Colonic mucosa (tissue), 4 donors: ENCODE data around the gene TRAF2. TPM values are rescaled to one million over a fixed set of nuclear protein-coding genes. Genes with fewer than 3 reads are reported as not detected.
"Not testable (repeated sequence)": the region's sequence is repeated elsewhere in the genome, so short reads cannot be mapped to it uniquely, and the experiment has no call there.

ENCODE experiments used
- DNase-seq: peaks from one replicate; pipeline ENCODE4 v3.0.0-alpha.2; 2020
- H3K27ac ChIP-seq: fragments of 200-600 bp; one replicate; pipeline ENCODE4 v1.8.0; 2021
- H3K27me3 ChIP-seq: fragments of 200-600 bp; one replicate; pipeline ENCODE4 v1.8.0; 2021
- H3K36me3 ChIP-seq: fragments of 200-600 bp; one replicate; pipeline ENCODE4 v1.8.0; 2021
- H3K4me1 ChIP-seq: fragments of 200-600 bp; one replicate; pipeline ENCODE4 v1.8.0; 2021; ENCODE audit warnings: mild to moderate bottlenecking
- H3K4me3 ChIP-seq: fragments of 200-600 bp; one replicate; pipeline ENCODE4 v1.8.0; 2021
- H3K9ac ChIP-seq, 2 donors: one replicate each; pipeline ENCODE4 v1.7.0; 2013; ENCODE audit warnings: control low read depth in 2 of 2, low read depth in 2 of 2, low read length in 2 of 2
- H3K9me3 ChIP-seq: fragments of 200-600 bp; one replicate; pipeline ENCODE4 v1.8.0; 2021
- intact Hi-C: fragments of 100-400 bp; cut with DNase I; formaldehyde crosslinking; loops from one replicate; pipeline ENCODE4 v1.14.1; 2022
- total RNA-seq, 2 donors: library from RNA; stranded (reverse); fragmentation: NEBNext Ultra II Directional in 1 of 2; extraction: Animal tissue kit (Norgen Biotek cat#: 25700) in 1 of 2; gene quantifications; one replicate each; pipeline ENCODE4 v1.2.1, GENCODE V29; 2021
- TF ChIP-seq, protein P1 (sequence below): fragments of 200-600 bp; IDR thresholded peaks from one replicate; pipeline ENCODE4 v1.8.0; 2022; ENCODE audit warnings: antibody characterized with exemption, mild to moderate bottlenecking
- donor health status: healthy.
- donor health status: DM: no; HTN: no; CAD: no.
- donor health status: DM: no; HTN: no; CAD: no.

The TRAF2 gene, protein sequence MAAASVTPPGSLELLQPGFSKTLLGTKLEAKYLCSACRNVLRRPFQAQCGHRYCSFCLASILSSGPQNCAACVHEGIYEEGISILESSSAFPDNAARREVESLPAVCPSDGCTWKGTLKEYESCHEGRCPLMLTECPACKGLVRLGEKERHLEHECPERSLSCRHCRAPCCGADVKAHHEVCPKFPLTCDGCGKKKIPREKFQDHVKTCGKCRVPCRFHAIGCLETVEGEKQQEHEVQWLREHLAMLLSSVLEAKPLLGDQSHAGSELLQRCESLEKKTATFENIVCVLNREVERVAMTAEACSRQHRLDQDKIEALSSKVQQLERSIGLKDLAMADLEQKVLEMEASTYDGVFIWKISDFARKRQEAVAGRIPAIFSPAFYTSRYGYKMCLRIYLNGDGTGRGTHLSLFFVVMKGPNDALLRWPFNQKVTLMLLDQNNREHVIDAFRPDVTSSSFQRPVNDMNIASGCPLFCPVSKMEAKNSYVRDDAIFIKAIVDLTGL
- 10 to 100 TPM; 22.4 to 50.6 TPM for total RNA-seq

DNA sequence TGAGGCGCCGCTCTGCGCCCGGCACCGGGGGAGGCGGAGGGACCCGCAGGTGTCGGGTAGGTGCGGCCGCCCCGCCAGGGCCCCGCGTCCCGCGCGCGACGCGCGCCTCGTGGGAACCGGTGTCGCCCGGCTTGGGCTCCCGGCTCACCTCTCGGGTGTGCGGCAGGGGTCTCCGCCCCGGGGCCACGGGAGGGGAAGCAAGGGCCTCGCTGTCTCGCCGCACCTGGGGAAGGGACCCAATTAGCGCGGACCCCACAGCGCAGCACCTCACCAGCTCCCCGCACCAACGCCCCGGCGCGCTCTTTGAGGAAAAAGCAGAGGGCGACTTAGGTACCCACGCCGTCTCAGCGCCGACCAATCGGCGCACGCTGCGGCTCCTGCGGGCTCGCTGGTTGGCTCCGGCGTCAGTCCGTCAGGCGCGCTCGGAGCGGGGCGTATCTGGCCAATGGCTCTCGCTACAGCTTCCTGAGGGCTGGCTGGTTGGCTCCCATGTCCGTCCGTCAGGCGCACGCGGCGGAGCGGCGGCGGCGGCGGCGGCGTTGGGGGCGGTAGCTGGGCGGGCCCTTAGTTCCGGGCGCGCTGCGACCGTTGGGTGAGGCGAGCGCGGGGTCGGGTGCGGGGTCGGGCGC, at the start of gene TRAF2:
Gene TRAF2 (plus strand): TSS at position 567 of the 629 bp plus-strand sequence. CDS start 12,225 bp downstream, outside the sequence.
- Histone ChIP-seq H3K4me1 (peaks cover 9% of the 10 kb centered on the region), H3K36me3 (no peaks in the 10 kb centered on the region), H3K27me3 (no peaks in the 10 kb centered on the region), H3K9ac (peak within 1 kb of the TSS; percentile 74 to 97), H3K27ac (peak within 1 kb of the TSS; percentile 96), H3K4me3 (peak within 1 kb of the TSS; percentile 99), H3K9me3 (no peaks in the 10 kb centered on the region)
- TF ChIP-seq, protein P1, sequence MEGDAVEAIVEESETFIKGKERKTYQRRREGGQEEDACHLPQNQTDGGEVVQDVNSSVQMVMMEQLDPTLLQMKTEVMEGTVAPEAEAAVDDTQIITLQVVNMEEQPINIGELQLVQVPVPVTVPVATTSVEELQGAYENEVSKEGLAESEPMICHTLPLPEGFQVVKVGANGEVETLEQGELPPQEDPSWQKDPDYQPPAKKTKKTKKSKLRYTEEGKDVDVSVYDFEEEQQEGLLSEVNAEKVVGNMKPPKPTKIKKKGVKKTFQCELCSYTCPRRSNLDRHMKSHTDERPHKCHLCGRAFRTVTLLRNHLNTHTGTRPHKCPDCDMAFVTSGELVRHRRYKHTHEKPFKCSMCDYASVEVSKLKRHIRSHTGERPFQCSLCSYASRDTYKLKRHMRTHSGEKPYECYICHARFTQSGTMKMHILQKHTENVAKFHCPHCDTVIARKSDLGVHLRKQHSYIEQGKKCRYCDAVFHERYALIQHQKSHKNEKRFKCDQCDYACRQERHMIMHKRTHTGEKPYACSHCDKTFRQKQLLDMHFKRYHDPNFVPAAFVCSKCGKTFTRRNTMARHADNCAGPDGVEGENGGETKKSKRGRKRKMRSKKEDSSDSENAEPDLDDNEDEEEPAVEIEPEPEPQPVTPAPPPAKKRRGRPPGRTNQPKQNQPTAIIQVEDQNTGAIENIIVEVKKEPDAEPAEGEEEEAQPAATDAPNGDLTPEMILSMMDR, result no peak
- intact Hi-C loops, result loop anchor here (10.0 kb wide), 1 partner anchor 49 kb away; no protein-coding TSS in a partner anchor
- DNase-seq, result peak; percentile 98

DNA sequence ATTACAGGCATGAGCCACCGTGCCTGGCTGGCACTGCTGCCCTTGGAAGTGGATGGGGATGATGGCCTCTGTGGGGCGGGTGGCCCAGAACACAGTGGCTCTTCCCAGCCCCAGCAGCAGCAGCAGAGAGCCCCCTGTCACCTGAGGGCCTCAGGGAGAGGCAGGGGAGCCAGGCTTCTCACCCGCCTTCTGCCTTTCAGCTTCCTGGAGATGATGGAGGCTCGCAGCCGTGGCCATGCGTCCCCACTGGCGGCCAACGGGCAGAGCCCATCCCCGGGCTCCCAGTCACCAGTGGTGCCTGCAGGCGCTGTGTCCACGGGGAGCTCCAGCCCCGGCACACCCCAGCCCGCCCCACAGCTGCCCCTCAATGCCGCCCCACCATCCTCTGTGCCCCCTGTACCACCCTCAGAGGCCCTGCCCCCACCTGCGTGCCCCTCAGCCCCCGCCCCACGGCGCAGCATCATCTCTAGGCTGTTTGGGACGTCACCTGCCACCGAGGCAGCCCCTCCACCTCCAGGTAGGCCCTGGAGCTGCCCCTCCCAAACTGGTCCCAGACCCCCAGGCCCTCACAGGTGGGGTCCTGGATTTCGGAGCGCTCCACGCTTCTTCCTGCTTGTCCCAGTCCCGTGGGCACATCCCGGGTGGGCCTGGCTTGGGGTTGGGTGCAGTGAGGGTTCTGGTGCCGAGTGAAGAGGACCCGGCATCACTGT, 49.0 kb upstream of the TRAF2 start:
- Histone ChIP-seq H3K27ac (no peak overlapping the region), H3K4me3 (no peak overlapping the region), H3K27me3 (no peaks in the 10 kb centered on the region), H3K9ac (no peak overlapping the region), H3K36me3 (peaks cover 3% of the 10 kb centered on the region), H3K4me1 (peaks cover 18% of the 10 kb centered on the region), H3K9me3 (no peaks in the 10 kb centered on the region)
- intact Hi-C loops, result no loop called here
- no peak for DNase-seq
- TF ChIP-seq, protein P1, result no peak

DNA sequence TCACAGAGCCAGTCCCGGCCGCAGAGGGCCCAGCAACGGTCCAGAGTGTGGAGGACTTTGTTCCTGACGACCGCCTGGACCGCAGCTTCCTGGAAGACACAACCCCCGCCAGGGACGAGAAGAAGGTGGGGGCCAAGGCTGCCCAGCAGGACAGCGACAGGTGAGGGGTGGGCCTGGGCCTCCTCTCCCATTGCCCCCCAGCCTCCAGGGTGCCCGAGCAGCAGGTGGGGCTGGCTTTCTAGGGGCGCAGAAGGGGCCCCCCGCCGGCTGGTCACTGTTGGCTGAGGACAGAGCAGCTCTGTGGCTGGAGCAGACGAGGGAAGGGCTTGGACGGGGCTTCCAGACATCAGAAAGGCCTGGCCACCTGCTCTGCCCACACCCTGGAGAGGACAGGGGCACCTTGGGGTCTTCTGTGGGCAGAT, 48.4 kb upstream of the TRAF2 start:
- H3K9me3 ChIP-seq, intact Hi-C loops, H3K36me3 ChIP-seq, DNase-seq, H3K4me3 ChIP-seq, H3K9ac ChIP-seq, H3K27me3 ChIP-seq, H3K27ac ChIP-seq: not testable (repeated sequence)
- H3K4me1 ChIP-seq, result peaks cover 22% of the 10 kb centered on the region

DNA sequence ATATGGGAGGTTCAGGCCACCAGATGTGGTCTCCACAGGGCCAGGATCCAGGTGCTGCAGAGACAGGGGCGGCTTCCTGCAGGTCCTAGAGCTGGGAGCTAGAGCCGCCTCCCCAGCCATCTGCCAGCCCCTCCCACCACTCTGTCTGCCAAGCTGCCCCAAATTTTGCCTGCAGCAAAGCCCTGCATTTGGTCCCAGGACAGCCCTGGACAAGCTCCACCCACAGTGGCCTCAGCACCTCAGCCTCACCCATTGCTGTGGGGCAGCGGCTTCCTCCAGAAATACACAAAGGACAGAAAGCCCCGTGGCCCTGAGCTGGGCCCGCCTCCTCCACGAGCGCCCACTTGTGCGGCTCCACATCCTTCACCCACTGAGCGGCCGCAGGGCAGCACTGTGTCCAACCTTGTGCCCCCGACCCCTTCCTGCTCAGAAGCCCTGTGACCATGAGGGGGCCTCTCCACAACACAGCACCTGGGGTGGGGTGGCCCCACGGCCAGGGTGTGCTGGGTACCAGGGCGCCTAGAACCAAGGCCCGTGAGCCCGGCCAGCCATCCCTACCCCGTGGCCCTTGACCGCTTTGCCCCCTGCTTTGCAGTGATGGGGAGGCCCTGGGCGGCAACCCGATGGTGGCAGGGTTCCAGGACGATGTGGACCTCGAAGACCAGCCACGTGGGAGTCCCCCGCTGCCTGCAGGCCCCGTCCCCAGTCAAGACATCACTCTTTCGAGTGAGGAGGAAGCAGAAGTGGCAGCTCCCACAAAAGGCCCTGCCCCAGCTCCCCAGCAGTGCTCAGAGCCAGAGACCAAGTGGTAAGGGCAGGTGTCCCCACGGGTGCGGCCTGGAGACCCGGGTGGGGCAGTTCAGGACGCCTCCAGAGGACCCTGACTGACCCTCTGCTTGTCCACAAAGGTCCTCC, 47.7 kb upstream of the TRAF2 start:
- H3K9ac ChIP-seq, result no peak overlapping the region
- no peaks in the 10 kb centered on the region for H3K27me3 ChIP-seq
- H3K27ac ChIP-seq, result no peak overlapping the region
- intact Hi-C loops, result no loop called here
- H3K36me3 ChIP-seq, result no peaks in the 10 kb centered on the region
- TF ChIP-seq, protein P1, result no peak
- H3K9me3 ChIP-seq, result no peaks in the 10 kb centered on the region
- no peak overlapping the region for H3K4me3 ChIP-seq
- H3K4me1 ChIP-seq, result peaks cover 29% of the 10 kb centered on the region
- DNase-seq, result no peak

DNA sequence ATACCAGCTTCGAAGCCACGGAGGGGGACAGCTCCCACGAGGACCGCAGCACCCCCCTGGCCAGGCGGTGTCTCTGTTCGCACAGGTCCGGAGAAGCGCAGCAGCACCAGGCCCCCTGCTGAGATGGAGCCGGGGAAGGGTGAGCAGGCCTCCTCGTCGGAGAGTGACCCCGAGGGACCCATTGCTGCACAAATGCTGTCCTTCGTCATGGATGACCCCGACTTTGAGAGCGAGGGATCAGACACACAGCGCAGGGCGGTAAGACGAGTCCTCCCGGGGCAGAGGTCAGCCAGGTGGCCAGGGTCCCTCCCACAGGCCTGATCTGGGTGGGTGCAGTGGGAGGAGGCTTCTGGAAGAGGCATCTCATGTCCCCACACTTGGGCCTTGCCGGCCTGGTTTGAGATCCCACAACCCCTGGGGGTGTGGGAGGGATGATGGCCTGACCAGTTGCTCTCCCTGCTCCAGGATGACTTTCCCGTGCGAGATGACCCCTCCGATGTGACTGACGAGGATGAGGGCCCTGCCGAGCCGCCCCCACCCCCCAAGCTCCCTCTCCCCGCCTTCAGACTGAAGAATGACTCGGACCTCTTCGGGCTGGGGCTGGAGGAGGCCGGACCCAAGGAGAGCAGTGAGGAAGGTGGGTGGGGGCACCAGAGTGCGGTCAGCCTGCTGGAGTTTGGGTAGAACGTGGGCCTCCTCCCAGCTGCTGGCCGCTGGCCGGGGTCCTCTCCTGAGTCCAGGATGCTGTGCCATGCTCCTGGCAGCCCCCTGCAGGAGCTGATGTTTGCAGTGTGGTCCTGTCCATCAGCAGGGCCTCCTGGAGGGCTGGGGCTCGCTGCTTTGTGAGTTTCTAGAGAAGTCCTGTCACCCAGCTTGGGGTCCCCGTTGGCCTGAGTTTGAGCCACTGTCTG, 46.8 kb upstream of the TRAF2 start:
- TF ChIP-seq, protein P1, result no peak
- Histone ChIP-seq H3K9ac (no peak overlapping the region), H3K4me3 (no peak overlapping the region), H3K4me1 (peaks cover 36% of the 10 kb centered on the region), H3K27ac (peak overlapping the region; percentile 84), H3K9me3 (no peaks in the 10 kb centered on the region), H3K27me3 (peaks cover 5% of the 10 kb centered on the region), H3K36me3 (no peaks in the 10 kb centered on the region)
- DNase-seq, result no peak
- intact Hi-C loops, result loop anchor here (10.0 kb wide), 1 partner anchor 45 kb away; the partner anchor contains the start of genes CCDC183 and TMEM141
